Endothelial cell of umbilical vein (primary cell): ENCODE measurements around the gene MAPK6. TPM values are rescaled to one million over a fixed set of nuclear protein-coding genes. Genes with fewer than 3 reads are reported as not detected.

Experiments used
- BruUV-seq: library from RNA; stranded (reverse); fragments of 400-500 nt; replicated peaks from 2 replicates; lab custom pipeline; 2021; lab: Mats Ljungman, UMichigan
- CTCF ChIA-PET: fragments of 300-600, 350-600 bp; sonication (Branson Sonifier 250); formaldehyde crosslinking; loops from one replicate; lab custom pipeline; 2021; ENCODE audit warnings: antibody characterized with exemption, inconsistent platforms; lab: Charles Lee
- POLR2A ChIA-PET: fragments of 300-600, 350-600 bp; sonication (Branson Sonifier 250); formaldehyde crosslinking; loops from one replicate; lab custom pipeline; 2021; ENCODE audit warnings: antibody characterized with exemption, inconsistent platforms; lab: Charles Lee
- DNase-seq: peaks from one replicate; pipeline ENCODE4 v3.0.0-alpha.2; 2011; ENCODE audit warnings: low read depth, low spot score
- FAIRE-seq: peaks from 2 replicates; lab custom pipeline; 2011; peaks lifted over from hg19 to GRCh38; lab: Jason Lieb, UNC
- H2AFZ ChIP-seq: 2 replicates; pipeline ENCODE4 v1.6.0; 2012; ENCODE audit warnings: low read depth, low read length, control low read depth, inconsistent platforms
- H3K27ac ChIP-seq: 2 replicates; pipeline ENCODE4 v1.5.1; 2011; ENCODE audit warnings: low read depth, mild to moderate bottlenecking, control low read depth, low read length, moderate library complexity; ENCODE audit not compliant: insufficient read depth
- H3K27me3 ChIP-seq, 2 experiments: 2 replicates each; pipeline versions ENCODE4 v1.6.0 to v1.6.1; 2011; ENCODE audit warnings: low read length in 2 of 2, mixed read lengths in 1 of 2; ENCODE audit not compliant: control insufficient read depth in 2 of 2, insufficient read depth in 2 of 2
- H3K36me3 ChIP-seq, 2 experiments: 2 replicates in 1 of 2; 3 replicates in 1 of 2; pipeline ENCODE4 v1.5.1; 2011; ENCODE audit warnings: low read length in 2 of 2, mild to moderate bottlenecking in 1 of 2, moderate library complexity in 1 of 2; ENCODE audit not compliant: control insufficient read depth in 2 of 2, insufficient read depth in 2 of 2; ENCODE audit errors: extremely low read depth in 1 of 2
- H3K4me1 ChIP-seq: 3 replicates; pipeline ENCODE4 v1.5.1; 2011; ENCODE audit warnings: mild to moderate bottlenecking, low read length; ENCODE audit not compliant: control insufficient read depth, insufficient read depth; ENCODE audit errors: extremely low read depth
- H3K4me2 ChIP-seq: 2 replicates; pipeline ENCODE4 v1.6.1; 2011; ENCODE audit warnings: low read length, control low read depth, mixed read lengths; ENCODE audit not compliant: insufficient read depth
- H3K4me3 ChIP-seq, 3 experiments: fragments of 200-600 bp in 1 of 3; sonication (generic), shearing (Covaris generic) in 1 of 3; replicated peaks in 1 of 3; 2 replicates each; pipeline ENCODE4 v1.5.1; 2011 to 2016; ENCODE audit warnings: control low read depth in 3 of 3, low read length in 3 of 3, mild to moderate bottlenecking in 2 of 3, inconsistent platforms in 1 of 3, low read depth in 1 of 3, moderate library complexity in 1 of 3; ENCODE audit not compliant: insufficient read depth in 1 of 3
- H3K79me2 ChIP-seq: 2 replicates; pipeline ENCODE4 v1.6.0; 2012; ENCODE audit warnings: low read length, inconsistent platforms; ENCODE audit not compliant: control insufficient read depth, insufficient read depth
- H3K9ac ChIP-seq: replicated peaks from 2 replicates; pipeline ENCODE3; 2011; ENCODE audit warnings: low read length, control low read depth; ENCODE audit not compliant: insufficient read depth; ENCODE audit errors: extremely low read depth
- H3K9me1 ChIP-seq: replicated peaks from 3 replicates; pipeline ENCODE4 v1.6.0; 2011; ENCODE audit warnings: mild to moderate bottlenecking, low read length; ENCODE audit not compliant: control insufficient read depth, insufficient read depth; ENCODE audit errors: extremely low read depth
- H3K9me3 ChIP-seq: replicated peaks from 2 replicates; pipeline ENCODE4 v1.5.1; 2012; ENCODE audit warnings: low read length, inconsistent platforms; ENCODE audit not compliant: control insufficient read depth, insufficient read depth
- H4K20me1 ChIP-seq: replicated peaks from 2 replicates; pipeline ENCODE3; 2011; ENCODE audit warnings: mild to moderate bottlenecking, low read length; ENCODE audit not compliant: control insufficient read depth, insufficient read depth; ENCODE audit errors: extremely low read depth
- CTCF ChIP-seq, 2 donors: IDR thresholded peaks; 1 replicate in 1 of 2; 2 replicates in 1 of 2; pipeline ENCODE4 v1.5.1; 2011; ENCODE audit warnings: low read length in 2 of 2, mild to moderate bottlenecking in 2 of 2, moderate library complexity in 2 of 2, control low read depth in 1 of 2, inconsistent platforms in 1 of 2, low read depth in 1 of 2; ENCODE audit not compliant: insufficient read depth in 1 of 2; ENCODE audit errors: extremely low read depth in 1 of 2
- EZH2 ChIP-seq: IDR thresholded peaks from 2 replicates; pipeline ENCODE4 v1.6.1; 2012; ENCODE audit warnings: borderline replicate concordance, low read depth, mild to moderate bottlenecking, moderate library complexity, low read length, inconsistent platforms; ENCODE audit not compliant: severe bottlenecking
- FOS ChIP-seq: IDR thresholded peaks from 2 replicates; pipeline ENCODE4 v1.6.1; 2011; ENCODE audit warnings: mild to moderate bottlenecking, low read length, moderate library complexity, borderline replicate concordance; ENCODE audit not compliant: insufficient read depth
- GATA2 ChIP-seq: IDR thresholded peaks from 2 replicates; pipeline ENCODE4 v1.7.0; 2011; ENCODE audit warnings: low read depth, mild to moderate bottlenecking, moderate library complexity, mixed read lengths, low read length; ENCODE audit not compliant: insufficient read length, insufficient read depth
- JUN ChIP-seq: IDR thresholded peaks from 2 replicates; pipeline ENCODE4 v1.6.1; 2011; ENCODE audit warnings: borderline replicate concordance, low read depth; ENCODE audit not compliant: insufficient read length, insufficient read depth
- MAX ChIP-seq: IDR thresholded peaks from 2 replicates; pipeline ENCODE4 v1.6.1; 2011; ENCODE audit not compliant: insufficient read depth, insufficient read length
- MYC ChIP-seq: IDR thresholded peaks from one replicate; pipeline ENCODE4 v1.6.1; 2011; ENCODE audit warnings: mild to moderate bottlenecking, low read depth, low read length
- POLR2A ChIP-seq: IDR thresholded peaks from 2 replicates; pipeline ENCODE4 v1.6.1; 2012; ENCODE audit warnings: low read depth, mild to moderate bottlenecking, control low read depth, low read length
- POLR2AphosphoS5 ChIP-seq: IDR thresholded peaks from 2 replicates; pipeline ENCODE4 v1.6.1; 2012; ENCODE audit warnings: low read depth, mild to moderate bottlenecking, control low read depth, low read length, moderate library complexity; ENCODE audit not compliant: insufficient read depth
- dilution Hi-C: fragments of 300-500 bp; cut with MboI; formaldehyde crosslinking; loops from one replicate; pipeline ENCODE4 v1.15.0; 2019; ENCODE audit warnings: low sequenced_read_pairs; ENCODE audit not compliant: extremely low pct_ligation_motif_present
- intact Hi-C: fragments of 100-400 bp; cut with micrococcal nuclease; formaldehyde crosslinking; loops from one replicate; pipeline ENCODE4 v1.10.0; 2022
- polyA plus RNA-seq, 4 experiments: library from polyadenylated mRNA; depleted of rRNA in 3 of 4; stranded (reverse) in 3 of 4; unstranded in 1 of 4; fragments of >200 nt; gene quantifications; 2 replicates each; pipeline versions ENCODE4 v1.2.1 to v1.2.3, GENCODE V29; 2011 to 2012; ENCODE audit warnings: missing spikeins in 1 of 4
- total RNA-seq: library from RNA; stranded (reverse); gene quantifications from 2 replicates; pipeline ENCODE4 v1.2.3, GENCODE V29; 2021

The MAPK6 gene
- total and polyA plus RNA-seq, 2 donors (not counting 3 experiments of a cell fraction or from before 2014, with no cell fraction given), result 10.9 to 37.4 TPM

GRCh38 chr15:52004806-52005205 lies 14.2 kb upstream of the MAPK6 start:
- intact Hi-C loops, result no loop called here
- no peak for DNase-seq
- ChIA-PET CTCF (interaction anchor here (2.5 kb wide), 1 partner anchor 12 kb away, joined by 10 read pairs; no protein-coding TSS in a partner anchor), POLR2A (no interaction called here)
- no peak overlapping the region for H3K4me3 ChIP-seq
- no peak for TF ChIP-seq MAX
- no peak for TF ChIP-seq FOS
- no peak for TF ChIP-seq POLR2A
- TF ChIP-seq EZH2, result no peak
- no peak for TF ChIP-seq GATA2
- no peak for TF ChIP-seq JUN
- TF ChIP-seq MYC, result no peak
- TF ChIP-seq POLR2AphosphoS5, result no peak
- no peak for TF ChIP-seq CTCF (IDR thresholded peaks at IDR 0.05; ENCODE audit: extremely low read depth in 1 of 2, insufficient read depth in 1 of 2, low read depth in 1 of 2, low read length in 2 of 2)
- H3K9ac ChIP-seq, result no peak overlapping the region
- dilution Hi-C loops, result no loop called here
- H3K9me3 ChIP-seq, result no peaks in the 10 kb centered on the region
- FAIRE-seq, result no peak
- no peaks in the 10 kb centered on the region for H3K79me2 ChIP-seq
- H3K4me2 ChIP-seq, result no peak overlapping the region
- no peak overlapping the region for H2AFZ ChIP-seq
- no peaks in the 10 kb centered on the region for H3K27me3 ChIP-seq
- no peak overlapping the region for H3K27ac ChIP-seq
- H3K36me3 ChIP-seq, result no peaks in the 10 kb centered on the region
- H3K4me1 ChIP-seq, result peaks cover 46% of the 10 kb centered on the region
- H4K20me1 ChIP-seq, result no peaks in the 10 kb centered on the region
- H3K9me1 ChIP-seq, result no peaks in the 10 kb centered on the region
- BruUV-seq, result no TSS peak
